NCI-H345 treated with DMSO at 0.1 percent for 48 hours (cell line): ENCODE data around the gene PDP2.
"Not testable (repeated sequence)": the region's sequence is repeated elsewhere in the genome, so short reads cannot be mapped to it uniquely, and the experiment has no call there.

ENCODE experiments used
- DNase-seq: peaks from one replicate; lab custom pipeline; 2025; ENCODE audit not compliant: unreplicated experiment; lab: John Stamatoyannopoulos, UW

The PDP2 gene

GRCh38 chr16:66934138-66934838, 54.0 kb downstream of the PDP2 start, which contains the start of gene CIAO2B:
Gene CIAO2B, minus strand, starts transcription at chr16:66934402. Its CDS starts 38 bp downstream, at chr16:66934364.
- peak; percentile 26 for DNase-seq

- DNase-seq: not testable (repeated sequence)
Observed at GRCh38 chr16:66934839-66935313, 54.6 kb downstream of the PDP2 start.

- no peak for DNase-seq
Observed at GRCh38 chr16:66935314-66936011, 55.1 kb downstream of the PDP2 start, which contains the start of gene CES2. Gene CES2, plus strand, starts transcription at chr16:66935516. Its CDS starts 120 bp downstream, at chr16:66935636.

GRCh38 chr16:66936462-66936861, 56.1 kb downstream of the PDP2 start:
- DNase-seq: no peak

GRCh38 chr16:66936889-66937554, 56.7 kb downstream of the PDP2 start:
- no peak for DNase-seq

- DNase-seq: no peak
Observed at GRCh38 chr16:66937725-66938337, 57.5 kb downstream of the PDP2 start.

- DNase-seq: no peak
Observed at GRCh38 chr16:66939366-66939765, 59.1 kb downstream of the PDP2 start.

- DNase-seq: no peak
Observed at GRCh38 chr16:66940236-66940635, 59.9 kb downstream of the PDP2 start.
